ENCODE measurements around the gene MUTYH.

GRCh38 chr1:45305231-45305630, 35.0 kb downstream of the MUTYH start:
- no peak for TF ChIP-seq CTCF (IDR thresholded peaks at IDR 0.05)
- TF ChIP-seq POLR2AphosphoS5 (IDR thresholded peaks at IDR 0.05): no peak
- no peak for TF ChIP-seq POLR2A (IDR thresholded peaks at IDR 0.05)
- TF ChIP-seq EP300 (IDR thresholded peaks at IDR 0.05): no peak
